Keratinocyte (primary cell): ENCODE data around the gene TMEM161A. TPM values are rescaled to one million over a fixed set of nuclear protein-coding genes. Genes with fewer than 3 reads are reported as not detected.

ENCODE experiments used
- DNase-seq: peaks from one replicate; pipeline ENCODE4 v3.0.0-alpha.2; 2011; ENCODE audit warnings: low read depth, missing footprints, low spot score
- FAIRE-seq: peaks from 2 replicates; lab custom pipeline; 2011; peaks lifted over from hg19 to GRCh38; lab: Jason Lieb, UNC
- H2AFZ ChIP-seq: 2 replicates; pipeline ENCODE4 v1.6.0; 2012; ENCODE audit warnings: low read length, control low read depth, inconsistent platforms; ENCODE audit not compliant: control insufficient read depth
- H3K27ac ChIP-seq: 2 replicates; pipeline ENCODE4 v1.5.1; 2011; ENCODE audit warnings: low read length; ENCODE audit not compliant: control insufficient read depth, insufficient read depth
- H3K27me3 ChIP-seq: 3 replicates; pipeline ENCODE4 v1.6.0; 2011; ENCODE audit warnings: low read length; ENCODE audit not compliant: control insufficient read depth, insufficient read depth; ENCODE audit errors: extremely low read depth
- H3K36me3 ChIP-seq, 2 experiments: 2 replicates in 1 of 2; 3 replicates in 1 of 2; pipeline ENCODE4 v1.5.1; 2011; ENCODE audit warnings: low read length in 2 of 2, mild to moderate bottlenecking in 1 of 2; ENCODE audit not compliant: control insufficient read depth in 2 of 2, insufficient read depth in 2 of 2; ENCODE audit errors: extremely low read depth in 1 of 2
- H3K4me1 ChIP-seq: 3 replicates; pipeline ENCODE4 v1.5.1; 2011; ENCODE audit warnings: low read length; ENCODE audit not compliant: control insufficient read depth, insufficient read depth; ENCODE audit errors: extremely low read depth
- H3K4me2 ChIP-seq: 3 replicates; pipeline ENCODE4 v1.6.0; 2011; ENCODE audit warnings: low read depth, low read length; ENCODE audit not compliant: control insufficient read depth, insufficient read depth; ENCODE audit errors: extremely low read depth
- H3K4me3 ChIP-seq, 3 experiments: fragments of 200-600 bp in 1 of 3; sonication (generic) in 1 of 3; 2 replicates in 2 of 3; 3 replicates in 1 of 3; pipeline ENCODE4 v1.5.1; 2011 to 2016; ENCODE audit warnings: low read length in 3 of 3, mild to moderate bottlenecking in 3 of 3, control low read depth in 2 of 3, inconsistent platforms in 1 of 3, low read depth in 1 of 3, mixed read lengths in 1 of 3, mixed run types in 1 of 3, moderate library complexity in 1 of 3; ENCODE audit not compliant: control insufficient read depth in 2 of 3, insufficient read depth in 2 of 3; ENCODE audit errors: extremely low read depth in 1 of 3
- H3K79me2 ChIP-seq: 2 replicates; pipeline ENCODE4 v1.6.0; 2012; ENCODE audit warnings: low read length; ENCODE audit not compliant: control insufficient read depth, insufficient read depth
- H3K9ac ChIP-seq: 3 replicates; pipeline ENCODE4 v1.6.0; 2011; ENCODE audit warnings: low read length; ENCODE audit not compliant: control insufficient read depth, insufficient read depth; ENCODE audit errors: extremely low read depth
- H3K9me1 ChIP-seq: 3 replicates; pipeline ENCODE4 v1.6.0; 2011; ENCODE audit warnings: low read length; ENCODE audit not compliant: control insufficient read depth, insufficient read depth; ENCODE audit errors: extremely low read depth
- H3K9me3 ChIP-seq: 2 replicates; pipeline ENCODE4 v1.5.1; 2012; ENCODE audit warnings: low read depth, low read length; ENCODE audit not compliant: control insufficient read depth
- H4K20me1 ChIP-seq: 3 replicates; pipeline ENCODE4 v1.6.0; 2011; ENCODE audit warnings: low read length; ENCODE audit not compliant: control insufficient read depth, insufficient read depth; ENCODE audit errors: extremely low read depth
- EZH2 ChIP-seq: IDR thresholded peaks from one replicate; pipeline ENCODE4 v1.6.1; 2012; ENCODE audit warnings: inconsistent platforms, mild to moderate bottlenecking, low read length, moderate library complexity
- dilution Hi-C: fragments of 300-500 bp; cut with MboI; formaldehyde crosslinking; loops from one replicate; pipeline ENCODE4 v1.7.0; 2020; ENCODE audit warnings: low sequenced_read_pairs; ENCODE audit not compliant: extremely low pct_ligation_motif_present
- polyA plus RNA-seq, 5 experiments: library from polyadenylated mRNA; depleted of rRNA in 3 of 5; stranded (reverse) in 3 of 5; stranded (forward) in 1 of 5; unstranded in 1 of 5; fragments of >200 nt; gene quantifications; 1 replicate in 1 of 5; 2 replicates in 3 of 5; 3 replicates in 1 of 5; pipeline versions ENCODE4 v1.2.1 to v1.2.3, GENCODE V29; 2011 to 2012; ENCODE audit warnings: missing spikeins in 2 of 5, low read depth in 1 of 5, low replicate concordance in 1 of 5
- TF ChIP-seq, protein P1 (sequence below), 3 experiments: IDR thresholded peaks in 1 of 3; conservative IDR thresholded peaks in 1 of 3; optimal IDR thresholded peaks in 1 of 3; 2 replicates in 2 of 3; 3 replicates in 1 of 3; pipeline versions ENCODE3 to v1.5.1; 2011; ENCODE audit warnings: low read length in 3 of 3, mild to moderate bottlenecking in 3 of 3, moderate library complexity in 2 of 3, control low read depth in 1 of 3, inconsistent platforms in 1 of 3; ENCODE audit not compliant: insufficient read depth in 2 of 3; ENCODE audit errors: extremely low read depth in 1 of 3

TMEM161A gene
- polyA plus RNA-seq, 1 donor (not counting 4 experiments of a cell fraction or from before 2014, with no cell fraction given) = 18.0 TPM

DNA sequence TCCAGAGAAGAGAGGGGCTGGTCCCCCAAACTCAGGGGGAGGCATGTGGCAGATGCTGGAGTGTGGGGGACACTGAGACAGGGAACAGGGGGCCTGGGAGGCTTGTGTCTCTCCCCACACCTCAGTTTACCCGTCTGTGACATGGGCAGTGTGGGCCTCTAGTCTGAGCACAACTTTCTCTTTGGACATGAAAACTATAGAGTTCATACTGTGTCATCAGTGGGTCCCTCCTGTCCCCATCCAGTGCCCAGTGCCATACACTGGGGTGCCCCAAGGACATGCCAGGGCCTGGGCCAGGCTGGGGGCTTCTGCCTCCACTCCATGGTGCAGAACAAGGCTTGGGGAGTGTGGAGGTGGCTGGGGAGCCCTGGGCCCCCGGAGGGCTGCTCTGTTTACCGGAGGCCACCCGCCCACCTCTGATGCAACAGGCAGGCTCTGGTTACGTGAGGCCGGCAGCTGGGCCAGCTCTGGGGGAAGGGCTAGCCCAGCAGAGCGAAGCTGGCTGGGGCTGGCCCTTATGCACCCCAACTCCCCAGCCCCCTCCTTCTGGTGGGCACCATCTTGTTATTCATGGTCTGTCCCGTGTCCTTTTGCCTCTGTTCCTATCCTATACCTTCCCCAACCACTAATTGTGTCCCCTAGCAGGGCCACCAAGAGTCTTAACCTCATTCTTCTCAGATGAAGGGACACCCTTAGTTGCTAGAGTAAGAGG is 33.7 kb upstream of the TMEM161A start:
- TF ChIP-seq, protein P1, sequence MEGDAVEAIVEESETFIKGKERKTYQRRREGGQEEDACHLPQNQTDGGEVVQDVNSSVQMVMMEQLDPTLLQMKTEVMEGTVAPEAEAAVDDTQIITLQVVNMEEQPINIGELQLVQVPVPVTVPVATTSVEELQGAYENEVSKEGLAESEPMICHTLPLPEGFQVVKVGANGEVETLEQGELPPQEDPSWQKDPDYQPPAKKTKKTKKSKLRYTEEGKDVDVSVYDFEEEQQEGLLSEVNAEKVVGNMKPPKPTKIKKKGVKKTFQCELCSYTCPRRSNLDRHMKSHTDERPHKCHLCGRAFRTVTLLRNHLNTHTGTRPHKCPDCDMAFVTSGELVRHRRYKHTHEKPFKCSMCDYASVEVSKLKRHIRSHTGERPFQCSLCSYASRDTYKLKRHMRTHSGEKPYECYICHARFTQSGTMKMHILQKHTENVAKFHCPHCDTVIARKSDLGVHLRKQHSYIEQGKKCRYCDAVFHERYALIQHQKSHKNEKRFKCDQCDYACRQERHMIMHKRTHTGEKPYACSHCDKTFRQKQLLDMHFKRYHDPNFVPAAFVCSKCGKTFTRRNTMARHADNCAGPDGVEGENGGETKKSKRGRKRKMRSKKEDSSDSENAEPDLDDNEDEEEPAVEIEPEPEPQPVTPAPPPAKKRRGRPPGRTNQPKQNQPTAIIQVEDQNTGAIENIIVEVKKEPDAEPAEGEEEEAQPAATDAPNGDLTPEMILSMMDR (optimal IDR thresholded peaks at IDR 0.05 in 1 of 3, IDR thresholded peaks at IDR 0.05 in 1 of 3, conservative IDR thresholded peaks at IDR 0.05 in 1 of 3; ENCODE audit: extremely low read depth in 1 of 3, insufficient read depth in 2 of 3, low read length in 3 of 3) = no peak
- TF ChIP-seq EZH2 = no peak
- Histone ChIP-seq H3K27me3 (no peaks in the 10 kb centered on the region), H3K79me2 (no peaks in the 10 kb centered on the region), H3K36me3 (no peaks in the 10 kb centered on the region), H3K4me3 (no peak overlapping the region), H3K9ac (no peak overlapping the region), H3K9me3 (no peaks in the 10 kb centered on the region), H2AFZ (no peak overlapping the region), H3K27ac (no peak overlapping the region), H3K9me1 (no peaks in the 10 kb centered on the region), H3K4me2 (no peak overlapping the region), H4K20me1 (peaks cover 5% of the 10 kb centered on the region), H3K4me1 (no peaks in the 10 kb centered on the region)
- dilution Hi-C loops = no loop called here
- no peak for DNase-seq
- no peak for FAIRE-seq

DNA sequence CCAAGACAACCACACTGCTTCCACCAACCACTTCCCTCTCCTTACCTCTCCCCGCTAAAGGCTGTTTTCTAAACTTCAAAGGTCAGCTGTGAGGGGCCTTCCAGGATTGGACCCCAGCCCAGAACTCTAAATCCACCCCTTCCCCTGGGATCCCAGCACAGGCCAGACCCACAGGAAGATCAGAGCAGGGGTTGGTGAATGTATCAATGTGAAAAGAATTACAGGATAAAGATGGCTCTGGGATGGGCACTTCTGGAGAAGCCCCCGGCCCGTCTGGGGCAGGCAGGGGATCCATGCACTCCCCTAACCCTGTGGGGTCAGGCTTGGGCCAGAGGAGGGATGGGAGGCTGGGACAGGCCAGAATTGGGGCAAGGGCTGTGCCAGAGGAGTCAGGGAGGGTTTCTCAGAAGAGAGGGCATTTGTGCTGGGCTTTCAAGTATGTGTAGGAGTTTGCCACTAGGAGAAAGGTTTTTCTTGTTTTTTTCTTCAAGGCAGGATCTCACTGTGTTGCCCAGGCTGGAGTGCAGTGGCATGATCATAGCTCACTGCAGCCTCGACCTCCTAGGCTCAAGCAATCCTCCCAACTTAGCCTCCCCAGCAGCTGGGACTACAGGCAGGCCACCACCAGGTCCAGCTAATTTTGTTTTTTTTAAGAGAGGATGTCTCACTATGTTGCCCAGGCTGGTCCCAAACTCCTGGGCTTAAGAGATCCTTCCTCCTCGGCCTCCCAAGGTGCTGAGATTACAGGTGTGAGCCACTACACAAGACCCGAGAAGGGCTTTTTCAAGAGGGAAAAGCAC is 32.8 kb upstream of the TMEM161A start:
- no peak for FAIRE-seq
- no peak overlapping the region for H3K9ac ChIP-seq
- TF ChIP-seq EZH2 = no peak
- TF ChIP-seq, protein P1 (optimal IDR thresholded peaks at IDR 0.05 in 1 of 3, IDR thresholded peaks at IDR 0.05 in 1 of 3, conservative IDR thresholded peaks at IDR 0.05 in 1 of 3; ENCODE audit: extremely low read depth in 1 of 3, insufficient read depth in 2 of 3, low read length in 3 of 3) = no peak

More for the DNA sequence above, 32.8 kb upstream of the TMEM161A start:
- H3K9me3 ChIP-seq = no peaks in the 10 kb centered on the region
- H3K27me3 ChIP-seq = no peaks in the 10 kb centered on the region
- no peak overlapping the region for H3K4me2 ChIP-seq
- no peaks in the 10 kb centered on the region for H3K79me2 ChIP-seq
- no peaks in the 10 kb centered on the region for H3K36me3 ChIP-seq
- DNase-seq = no peak
- H4K20me1 ChIP-seq = peaks cover 5% of the 10 kb centered on the region
- H3K9me1 ChIP-seq = no peaks in the 10 kb centered on the region
- H2AFZ ChIP-seq = no peak overlapping the region
- dilution Hi-C loops = no loop called here
- H3K4me3 ChIP-seq = no peak overlapping the region
- no peaks in the 10 kb centered on the region for H3K4me1 ChIP-seq
- no peak overlapping the region for H3K27ac ChIP-seq
